Ishikawa (cell line): ENCODE measurements around the gene RPS6KA1.

Source experiments
- CEBPB ChIP-seq: IDR thresholded peaks from 2 replicates; pipeline ENCODE4 v1.6.1; 2012
- CREB1 ChIP-seq: IDR thresholded peaks from 2 replicates; pipeline ENCODE4 v1.6.1; 2012; ENCODE audit warnings: low read depth
- EGR1 ChIP-seq: IDR thresholded peaks from 2 replicates; pipeline ENCODE4 v1.6.1; 2012
- EP300 ChIP-seq: IDR thresholded peaks from 2 replicates; pipeline ENCODE4 v1.6.1; 2012; ENCODE audit warnings: borderline replicate concordance
- FOXM1 ChIP-seq: IDR thresholded peaks from 2 replicates; pipeline ENCODE4 v1.6.1; 2012; ENCODE audit warnings: low read depth, borderline replicate concordance
- NFIC ChIP-seq: IDR thresholded peaks from 2 replicates; pipeline ENCODE4 v1.6.1; 2012
- RAD21 ChIP-seq: IDR thresholded peaks from 2 replicates; pipeline ENCODE4 v1.6.1; 2012; ENCODE audit warnings: low read depth
- TAF1 ChIP-seq: IDR thresholded peaks from 2 replicates; pipeline ENCODE4 v1.6.1; 2012; ENCODE audit warnings: low read depth, mild to moderate bottlenecking
- TCF12 ChIP-seq: IDR thresholded peaks from 2 replicates; pipeline ENCODE4 v1.6.1; 2012; ENCODE audit warnings: low read depth
- TEAD4 ChIP-seq: IDR thresholded peaks from 2 replicates; pipeline ENCODE4 v1.6.1; 2012
- YY1 ChIP-seq: IDR thresholded peaks from 2 replicates; pipeline ENCODE4 v1.6.1; 2012; ENCODE audit warnings: low read depth
- ZBTB7A ChIP-seq: IDR thresholded peaks from 2 replicates; pipeline ENCODE4 v1.6.1; 2012; ENCODE audit warnings: low read depth
- TF ChIP-seq, protein P1 (sequence below): IDR thresholded peaks from 2 replicates; pipeline ENCODE4 v1.6.1; 2012; ENCODE audit warnings: low read depth, mild to moderate bottlenecking
- TF ChIP-seq, protein P2 (sequence below): IDR thresholded peaks from 2 replicates; pipeline ENCODE4 v1.6.1; 2012
- TF ChIP-seq, protein P3 (sequence below): IDR thresholded peaks from 2 replicates; pipeline ENCODE4 v1.6.1; 2012

The RPS6KA1 gene

DNA sequence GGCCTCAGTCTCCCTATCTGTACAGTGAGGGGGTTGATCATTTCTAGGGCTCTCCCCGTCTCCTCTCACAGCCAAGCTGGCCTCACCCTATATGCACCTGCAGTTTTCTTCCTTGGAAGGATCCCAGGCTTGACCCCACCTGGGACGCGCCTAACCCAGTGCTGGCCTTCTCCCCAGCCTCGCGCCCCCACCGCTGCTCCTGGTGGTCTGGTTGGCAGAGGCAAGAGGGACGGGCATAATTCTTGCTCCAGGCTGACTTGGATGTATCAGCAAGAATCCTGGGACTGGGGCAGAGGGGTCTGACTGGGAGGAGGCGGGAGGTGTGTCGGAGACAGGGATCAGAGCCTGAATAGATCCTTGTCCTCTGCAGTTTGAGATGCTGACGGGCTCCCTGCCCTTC, 25.2 kb downstream of the RPS6KA1 start:
- TF ChIP-seq, protein P1, sequence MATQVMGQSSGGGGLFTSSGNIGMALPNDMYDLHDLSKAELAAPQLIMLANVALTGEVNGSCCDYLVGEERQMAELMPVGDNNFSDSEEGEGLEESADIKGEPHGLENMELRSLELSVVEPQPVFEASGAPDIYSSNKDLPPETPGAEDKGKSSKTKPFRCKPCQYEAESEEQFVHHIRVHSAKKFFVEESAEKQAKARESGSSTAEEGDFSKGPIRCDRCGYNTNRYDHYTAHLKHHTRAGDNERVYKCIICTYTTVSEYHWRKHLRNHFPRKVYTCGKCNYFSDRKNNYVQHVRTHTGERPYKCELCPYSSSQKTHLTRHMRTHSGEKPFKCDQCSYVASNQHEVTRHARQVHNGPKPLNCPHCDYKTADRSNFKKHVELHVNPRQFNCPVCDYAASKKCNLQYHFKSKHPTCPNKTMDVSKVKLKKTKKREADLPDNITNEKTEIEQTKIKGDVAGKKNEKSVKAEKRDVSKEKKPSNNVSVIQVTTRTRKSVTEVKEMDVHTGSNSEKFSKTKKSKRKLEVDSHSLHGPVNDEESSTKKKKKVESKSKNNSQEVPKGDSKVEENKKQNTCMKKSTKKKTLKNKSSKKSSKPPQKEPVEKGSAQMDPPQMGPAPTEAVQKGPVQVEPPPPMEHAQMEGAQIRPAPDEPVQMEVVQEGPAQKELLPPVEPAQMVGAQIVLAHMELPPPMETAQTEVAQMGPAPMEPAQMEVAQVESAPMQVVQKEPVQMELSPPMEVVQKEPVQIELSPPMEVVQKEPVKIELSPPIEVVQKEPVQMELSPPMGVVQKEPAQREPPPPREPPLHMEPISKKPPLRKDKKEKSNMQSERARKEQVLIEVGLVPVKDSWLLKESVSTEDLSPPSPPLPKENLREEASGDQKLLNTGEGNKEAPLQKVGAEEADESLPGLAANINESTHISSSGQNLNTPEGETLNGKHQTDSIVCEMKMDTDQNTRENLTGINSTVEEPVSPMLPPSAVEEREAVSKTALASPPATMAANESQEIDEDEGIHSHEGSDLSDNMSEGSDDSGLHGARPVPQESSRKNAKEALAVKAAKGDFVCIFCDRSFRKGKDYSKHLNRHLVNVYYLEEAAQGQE: no peak
- TF ChIP-seq FOXM1: no peak
- TF ChIP-seq ZBTB7A: no peak
- TF ChIP-seq TAF1: no peak
- no peak for TF ChIP-seq YY1
- TF ChIP-seq TEAD4: no peak
- TF ChIP-seq, protein P2, sequence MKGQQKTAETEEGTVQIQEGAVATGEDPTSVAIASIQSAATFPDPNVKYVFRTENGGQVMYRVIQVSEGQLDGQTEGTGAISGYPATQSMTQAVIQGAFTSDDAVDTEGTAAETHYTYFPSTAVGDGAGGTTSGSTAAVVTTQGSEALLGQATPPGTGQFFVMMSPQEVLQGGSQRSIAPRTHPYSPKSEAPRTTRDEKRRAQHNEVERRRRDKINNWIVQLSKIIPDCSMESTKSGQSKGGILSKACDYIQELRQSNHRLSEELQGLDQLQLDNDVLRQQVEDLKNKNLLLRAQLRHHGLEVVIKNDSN: no peak
- TF ChIP-seq, protein P3, sequence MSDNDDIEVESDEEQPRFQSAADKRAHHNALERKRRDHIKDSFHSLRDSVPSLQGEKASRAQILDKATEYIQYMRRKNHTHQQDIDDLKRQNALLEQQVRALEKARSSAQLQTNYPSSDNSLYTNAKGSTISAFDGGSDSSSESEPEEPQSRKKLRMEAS: no peak
- TF ChIP-seq EP300: no peak
- TF ChIP-seq EGR1: no peak
- no peak for TF ChIP-seq NFIC
- TF ChIP-seq CEBPB: no peak
- no peak for TF ChIP-seq RAD21
- TF ChIP-seq CREB1: no peak
- no peak for TF ChIP-seq TCF12

DNA sequence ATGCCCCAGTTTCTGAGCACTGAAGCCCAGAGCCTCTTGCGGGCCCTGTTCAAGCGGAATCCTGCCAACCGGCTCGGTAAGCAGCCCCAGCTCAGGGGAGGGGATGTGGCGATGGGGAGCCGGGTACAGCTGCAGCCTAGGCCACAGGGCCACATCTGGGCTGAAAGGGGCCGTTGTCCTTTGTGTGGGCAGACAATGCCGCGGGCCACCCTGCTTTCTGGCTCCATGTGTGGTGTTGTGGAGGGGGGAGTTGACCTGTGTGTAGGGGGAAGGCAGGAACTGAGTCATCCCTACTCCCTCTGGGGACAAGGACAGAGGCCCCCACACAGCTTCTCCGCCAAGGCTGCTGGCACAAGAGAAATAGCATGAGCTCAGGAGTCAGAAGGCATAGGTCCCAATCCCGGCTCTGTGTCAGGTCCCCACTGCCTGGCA, 26.0 kb downstream of the RPS6KA1 start:
- TF ChIP-seq, protein P3: no peak

DNA sequence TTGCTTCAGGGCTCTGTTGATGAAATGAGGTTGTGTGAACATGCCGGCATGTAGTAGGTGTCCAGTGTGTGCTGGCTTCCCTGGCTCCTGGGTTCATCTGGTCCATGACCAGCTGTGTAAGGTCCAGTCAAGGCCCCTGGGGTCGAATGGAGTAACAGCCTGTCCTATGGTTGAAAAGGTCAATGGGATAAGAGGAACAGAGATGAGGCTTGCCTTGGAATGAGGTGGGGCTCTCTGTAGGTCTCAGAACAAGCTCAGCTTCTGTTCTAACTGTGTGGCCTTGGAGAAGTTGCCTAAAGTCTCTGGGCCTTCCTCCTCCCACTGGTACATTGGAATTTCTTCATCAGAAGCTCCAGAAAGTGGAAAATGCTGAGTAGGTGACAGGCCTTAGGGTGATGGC, 26.6 kb downstream of the RPS6KA1 start:
- TF ChIP-seq CEBPB: no peak
- TF ChIP-seq CREB1: no peak

DNA sequence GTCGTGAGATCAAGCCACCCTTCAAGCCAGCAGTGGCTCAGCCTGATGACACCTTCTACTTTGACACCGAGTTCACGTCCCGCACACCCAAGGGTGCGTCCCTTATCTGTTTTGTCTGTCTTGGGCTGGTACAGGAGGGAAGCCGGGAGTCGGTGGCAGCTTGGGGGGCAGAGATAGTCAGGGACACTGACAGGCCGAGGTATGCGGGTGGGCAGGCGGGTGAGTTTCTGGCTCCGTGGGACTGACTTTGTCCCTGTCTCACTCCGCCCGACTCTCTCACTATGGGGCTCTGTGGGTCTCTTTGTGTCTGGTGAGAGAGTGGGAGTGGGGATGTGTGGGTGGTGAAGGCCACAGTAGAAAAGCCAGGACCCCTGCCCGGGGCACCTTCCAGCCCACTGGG, 27.4 kb downstream of the RPS6KA1 start:
- TF ChIP-seq EGR1 (no peak), FOXM1 (no peak), TEAD4 (no peak), TAF1 (no peak), EP300 (no peak), NFIC (no peak), YY1 (no peak), CREB1 (no peak), ZBTB7A (no peak), RAD21 (no peak), TCF12 (no peak), CEBPB (no peak)
- TF ChIP-seq, protein P1: no peak
- TF ChIP-seq, protein P2: no peak
- TF ChIP-seq, protein P3: no peak

DNA sequence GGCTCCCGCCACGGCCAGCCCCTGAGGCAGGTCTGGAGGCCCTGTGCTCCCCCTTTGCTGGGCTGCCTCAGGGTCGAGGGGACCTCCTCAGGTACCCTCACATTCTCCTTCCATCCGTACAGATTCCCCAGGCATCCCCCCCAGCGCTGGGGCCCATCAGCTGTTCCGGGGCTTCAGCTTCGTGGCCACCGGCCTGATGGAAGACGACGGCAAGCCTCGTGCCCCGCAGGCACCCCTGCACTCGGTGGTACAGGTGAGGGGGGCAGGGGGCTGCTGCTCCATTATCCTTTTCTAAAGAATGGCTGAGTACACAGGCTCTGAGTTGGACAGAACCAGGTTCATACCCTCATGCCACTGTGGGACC, 29.1 kb downstream of the RPS6KA1 start:
- TF ChIP-seq TEAD4 (no peak), CREB1 (no peak), TCF12 (no peak), ZBTB7A (no peak), NFIC (no peak), FOXM1 (no peak), TAF1 (no peak), EGR1 (no peak), YY1 (no peak), RAD21 (no peak), CEBPB (no peak), EP300 (no peak)
- TF ChIP-seq, protein P3: no peak
- TF ChIP-seq, protein P1: no peak
- TF ChIP-seq, protein P2: no peak
